ENCODE measurements around the gene EPB41.
"Not testable (repeated sequence)": the region's sequence is repeated elsewhere in the genome, so short reads cannot be mapped to it uniquely, and the experiment has no call there.

Gene EPB41

DNA sequence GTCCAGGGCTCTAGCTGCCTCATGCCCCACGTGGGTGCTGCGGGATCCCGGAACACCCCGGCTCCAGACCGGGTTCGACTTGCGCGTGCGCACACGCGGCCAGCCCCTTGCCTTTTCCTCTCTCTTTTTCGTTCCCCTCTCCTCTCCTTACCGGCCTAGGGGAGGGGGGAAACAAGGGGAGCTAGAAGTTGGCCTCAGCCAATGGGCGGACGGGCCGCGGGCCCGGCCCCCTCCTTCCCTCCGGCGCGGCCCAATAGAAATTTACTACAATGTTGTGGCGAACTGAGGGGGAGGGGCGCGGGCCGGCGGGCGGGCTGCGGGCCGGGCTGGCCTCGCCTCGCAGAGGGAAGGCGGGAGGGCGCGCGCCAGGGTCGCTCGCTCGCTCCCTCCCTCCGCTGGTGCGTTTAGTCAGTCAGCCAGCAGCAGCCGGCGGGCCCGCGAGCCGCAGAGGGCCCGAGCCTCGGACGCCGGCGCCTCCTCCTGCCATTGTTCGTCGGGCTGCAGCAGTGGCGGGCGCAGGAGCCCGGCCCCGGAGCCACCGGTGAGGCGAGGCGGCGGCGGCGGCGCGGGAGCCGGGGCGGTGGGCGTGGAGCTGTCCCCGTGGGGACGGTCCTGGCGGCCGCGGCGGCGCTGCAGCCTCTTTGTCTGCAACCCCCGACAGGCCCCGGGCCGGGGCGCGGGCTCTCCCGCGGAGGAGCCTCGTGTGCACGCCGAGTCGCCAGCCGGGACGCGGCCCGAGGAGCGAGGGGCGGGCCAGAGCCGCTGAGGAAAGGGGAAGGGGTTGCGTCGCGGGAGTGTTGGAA is at the start of gene EPB41:
Gene EPB41, plus strand, starts transcription at position 342 of the 803 bp plus-strand sequence. CDS start 72,869 bp downstream, outside the sequence.
- DNase-seq: peak; percentile 86 to 91

DNA sequence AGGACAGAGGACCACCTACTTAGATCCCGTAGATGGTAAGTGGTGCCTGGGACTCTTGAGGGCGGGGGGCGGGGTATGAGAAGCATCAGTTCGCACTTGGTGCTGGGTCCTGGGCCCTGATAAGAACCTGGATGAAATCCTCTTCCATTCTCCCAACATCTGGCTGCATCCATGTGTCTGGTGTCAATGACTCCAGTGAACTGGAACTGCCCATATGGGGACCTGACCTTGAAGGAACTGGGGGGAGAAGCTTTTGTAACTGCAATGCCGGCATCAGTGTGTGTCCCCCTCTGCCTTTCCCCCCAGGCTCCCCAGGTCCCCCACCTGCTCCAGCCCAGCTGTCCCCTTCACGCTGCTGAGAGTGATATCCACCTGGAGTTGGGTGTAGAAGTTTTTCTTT is 49.7 kb upstream of the EPB41 start:
- DNase-seq: no peak

DNA sequence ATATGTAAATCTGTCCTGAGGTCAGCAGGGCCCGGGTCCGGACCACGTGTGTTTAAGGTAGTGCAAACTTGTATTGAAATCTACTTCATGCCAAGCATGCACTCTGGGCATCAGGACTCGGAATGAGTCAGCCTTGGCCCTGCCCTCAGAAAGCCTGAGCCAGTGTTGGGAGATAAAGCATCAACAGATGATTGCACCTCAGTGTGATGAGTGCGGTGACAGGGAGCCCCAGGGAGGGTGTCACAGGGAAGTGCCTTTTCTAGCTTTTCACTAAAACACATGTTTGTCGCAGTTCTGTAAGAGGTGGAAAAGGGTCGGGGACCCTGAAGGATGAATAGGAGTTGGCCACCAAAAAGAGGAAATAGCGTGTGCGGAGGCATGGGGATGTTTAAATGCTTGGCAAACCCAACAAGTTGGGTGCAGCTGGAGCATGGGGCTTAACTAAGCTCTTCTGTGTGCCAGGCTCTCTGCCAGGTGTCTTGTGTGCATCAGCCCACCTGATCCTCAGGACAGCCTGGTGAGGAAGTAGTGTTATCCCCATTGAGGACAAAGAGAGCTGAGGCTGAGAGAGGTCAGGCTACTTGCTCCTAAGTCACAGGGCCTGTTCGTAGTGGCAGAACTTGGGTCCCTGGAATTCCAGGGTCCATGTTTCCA is 48.2 kb upstream of the EPB41 start:
- no peak for DNase-seq

DNA sequence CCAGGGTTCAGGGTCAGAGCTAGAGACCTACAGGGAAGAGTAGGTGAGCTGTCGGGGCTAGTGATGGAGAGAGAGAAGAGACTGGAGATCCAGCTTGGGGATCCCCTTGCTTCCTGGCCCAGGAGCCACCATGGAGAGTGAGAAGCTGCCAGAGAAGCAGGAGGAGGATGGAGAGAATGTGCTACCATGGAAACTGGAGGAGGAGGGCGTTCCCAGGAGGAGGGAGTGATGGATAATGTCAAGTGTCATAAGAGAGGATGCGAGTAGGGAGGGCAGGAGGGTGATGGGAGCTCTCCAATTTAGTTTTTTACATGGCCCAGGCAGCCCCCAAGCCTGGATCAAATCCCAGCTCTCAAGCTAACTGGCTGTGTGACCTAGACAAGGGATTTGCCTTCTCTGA is 46.5 kb upstream of the EPB41 start:
- no peak for DNase-seq

DNA sequence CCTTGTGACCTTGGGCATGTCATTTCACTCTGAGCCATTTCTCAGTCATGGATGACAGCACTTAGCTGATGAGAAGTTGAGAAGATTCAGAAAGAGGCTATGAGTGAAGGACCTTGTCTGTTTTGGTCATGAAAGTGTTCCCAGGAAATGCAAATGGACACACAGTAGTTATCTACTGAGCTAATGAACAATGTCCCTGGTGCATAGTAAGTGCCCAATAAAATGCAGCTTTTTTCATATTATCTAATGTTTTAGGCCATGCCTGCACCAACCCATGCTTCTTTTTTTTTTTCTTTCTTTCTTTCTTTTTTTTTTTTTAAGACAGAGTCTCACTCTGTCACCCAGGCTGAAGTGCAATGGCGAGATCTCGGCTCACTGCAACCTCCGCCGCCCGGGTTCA is 44.4 kb upstream of the EPB41 start:
- DNase-seq: no peak

DNA sequence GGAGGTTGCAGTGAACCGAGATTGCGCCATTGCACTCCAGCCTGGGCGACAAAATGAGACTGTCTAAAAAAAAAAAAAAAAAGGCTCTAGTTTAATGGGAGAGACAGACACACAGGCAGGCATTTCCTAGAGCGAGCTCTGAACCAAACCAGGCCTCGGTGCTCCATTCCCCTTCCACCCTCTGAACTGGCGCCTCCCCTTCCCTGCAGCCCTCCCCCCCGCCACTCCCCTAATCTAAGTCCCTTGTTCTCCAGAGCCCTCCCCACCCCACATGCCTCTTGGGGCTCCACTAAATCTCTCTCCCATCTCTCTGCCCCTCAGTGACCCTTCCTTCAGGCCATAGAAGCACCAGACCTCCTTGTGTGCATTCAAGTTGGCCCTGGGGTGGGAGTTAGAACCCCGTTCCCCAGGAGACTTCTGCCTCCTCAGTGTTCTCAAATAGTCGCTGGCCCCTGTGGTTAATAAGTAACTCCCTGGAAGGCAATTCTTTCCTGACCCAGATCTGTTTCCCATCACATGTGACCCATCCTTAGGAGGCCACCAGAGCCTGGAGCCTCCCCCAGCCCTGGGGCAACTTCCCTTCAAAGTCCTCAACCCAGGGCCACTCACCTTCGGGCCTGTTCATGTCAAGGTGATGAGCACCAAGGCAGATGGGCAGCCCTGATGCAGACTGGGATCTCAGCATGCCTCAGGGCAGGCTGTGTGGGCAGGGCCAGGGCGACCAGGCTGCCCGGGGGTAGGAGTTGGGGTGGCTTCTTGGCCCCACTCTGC is 42.6 kb upstream of the EPB41 start:
- no peak for DNase-seq

DNA sequence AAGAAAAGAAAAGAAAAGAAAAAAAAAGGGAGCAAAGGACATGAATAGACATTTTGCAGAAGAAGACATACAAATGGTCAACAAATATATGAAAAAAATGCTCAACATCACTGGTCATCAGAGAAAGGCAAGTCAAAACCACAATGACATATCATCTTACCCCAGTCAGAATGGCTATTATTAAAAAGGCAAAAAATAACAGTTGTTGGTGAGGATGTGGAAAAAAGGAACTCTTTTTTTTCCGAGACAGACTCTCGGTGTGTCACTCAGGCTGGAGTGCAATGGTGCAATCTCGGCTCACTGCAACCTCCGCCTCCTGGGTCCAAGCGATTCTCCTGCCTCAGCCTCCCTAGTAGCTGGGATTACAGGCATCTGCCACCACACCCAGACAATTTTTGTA is 39.2 kb upstream of the EPB41 start:
- DNase-seq: not testable (repeated sequence)

DNA sequence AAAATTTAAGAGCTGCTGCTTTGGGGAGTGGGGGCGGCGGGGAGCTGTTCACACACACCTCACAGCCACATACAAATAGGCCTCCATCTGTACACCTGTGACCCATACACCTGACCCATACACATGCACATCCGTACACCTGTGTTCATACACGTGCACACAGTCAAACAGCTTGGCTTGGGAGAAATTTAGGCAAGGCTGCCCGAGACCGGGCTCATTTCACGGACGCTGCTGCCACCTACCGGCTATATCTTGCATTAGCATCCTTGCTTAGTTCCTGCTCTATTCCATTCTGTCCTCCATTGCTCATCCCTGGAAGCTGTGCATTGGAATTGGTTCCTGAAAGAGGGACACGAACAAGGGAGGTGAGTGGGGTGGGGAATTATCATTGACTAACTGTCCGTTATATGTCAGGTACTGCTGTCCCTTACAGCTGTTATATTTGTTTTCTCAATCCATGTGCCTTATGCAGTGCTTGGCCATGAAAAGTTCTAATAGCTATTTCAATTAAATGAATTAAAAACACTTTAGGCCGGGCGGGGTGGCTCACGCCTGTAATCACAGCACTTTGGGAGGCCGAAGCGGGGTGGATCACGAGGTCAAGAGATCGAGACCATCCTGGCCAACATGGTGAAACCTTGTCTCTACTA is 37.1 kb upstream of the EPB41 start:
- peak; percentile 68 to 70 for DNase-seq

DNA sequence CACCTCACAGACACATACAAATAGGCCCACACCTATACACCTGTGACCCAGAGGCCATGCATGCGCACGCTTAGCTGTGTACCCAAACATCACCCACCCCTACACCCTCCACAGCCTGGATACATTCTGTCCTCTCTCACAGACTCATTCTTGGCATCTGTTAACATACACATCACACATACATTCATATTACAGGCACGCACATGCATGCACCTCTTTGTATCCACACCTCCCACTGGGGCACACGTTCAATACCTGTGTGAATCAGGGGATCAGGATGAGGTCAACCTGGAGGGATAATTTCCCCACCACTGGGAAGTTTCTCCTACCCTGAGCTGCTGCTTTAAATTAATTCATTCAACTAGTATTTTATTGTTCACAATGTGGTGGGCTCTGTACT is 35.6 kb upstream of the EPB41 start:
- no peak for DNase-seq

DNA sequence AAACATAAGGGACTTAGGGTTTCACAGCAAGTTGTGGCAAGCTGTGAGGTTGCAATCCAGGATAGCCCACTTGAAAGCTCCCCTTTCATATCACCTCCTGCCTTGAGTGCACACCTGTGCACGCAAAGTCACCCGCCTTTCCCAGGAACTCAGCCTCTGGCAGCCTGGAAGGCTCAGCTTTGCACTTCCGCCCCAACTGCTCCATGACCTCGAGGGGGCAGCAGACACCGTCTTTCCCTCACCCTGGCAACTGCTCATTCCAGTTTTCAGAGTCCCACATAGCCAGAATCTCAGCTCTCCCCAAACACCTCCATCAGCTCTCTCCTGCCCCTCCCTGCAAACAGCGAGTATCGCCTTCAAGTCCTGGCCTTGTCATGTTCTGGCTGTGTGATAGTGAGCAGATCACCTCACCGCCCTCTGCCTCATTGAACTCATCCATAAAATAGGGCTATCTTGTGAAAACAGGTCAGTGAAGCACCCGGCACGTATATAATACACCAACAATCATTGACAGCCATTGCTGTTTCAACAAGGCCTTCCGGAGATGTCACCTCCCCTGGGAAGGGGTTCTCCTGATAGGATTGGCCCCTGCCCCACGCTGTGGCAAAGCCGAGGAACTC is 32.2 kb upstream of the EPB41 start:
- peak; percentile 72 to 76 for DNase-seq

DNA sequence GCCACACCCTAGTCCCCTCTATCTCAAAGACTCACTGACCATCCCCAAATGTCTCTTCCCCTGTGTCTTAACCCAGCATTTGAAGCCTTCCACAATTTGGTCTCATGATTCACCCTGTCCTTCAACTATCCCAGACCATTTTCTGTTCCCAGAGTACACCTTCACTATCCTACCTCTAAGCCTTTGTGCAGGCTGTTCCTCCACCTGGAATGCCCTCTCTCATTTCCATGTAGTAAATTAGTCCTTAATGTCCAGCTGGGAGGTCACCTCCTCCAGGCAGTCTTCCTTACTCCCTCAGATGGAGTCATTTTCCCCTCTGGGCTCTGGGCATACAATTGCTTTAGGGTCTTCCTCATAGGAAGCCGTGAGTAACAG is 31.1 kb upstream of the EPB41 start:
- DNase-seq: no peak

DNA sequence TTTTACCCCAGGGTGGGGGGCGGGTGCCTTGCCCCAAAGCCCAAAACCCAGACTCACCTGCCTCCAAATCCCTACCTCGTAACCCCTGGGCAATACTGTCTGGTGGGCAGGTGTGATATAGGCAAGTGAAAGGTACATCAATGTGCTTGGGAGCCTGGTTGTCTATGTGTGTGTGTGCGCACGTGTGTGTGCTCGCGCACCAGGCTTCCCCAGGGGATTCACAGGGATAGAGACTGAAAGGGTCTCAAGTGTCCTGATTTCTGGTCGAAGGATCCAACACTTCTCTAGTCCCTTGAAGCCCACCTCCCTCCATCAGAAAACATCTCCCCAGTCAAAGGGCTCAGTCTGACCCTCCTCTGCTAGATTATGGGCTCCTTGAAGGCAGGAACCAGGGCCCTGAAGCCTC is 28.9 kb upstream of the EPB41 start:
- no peak for DNase-seq

DNA sequence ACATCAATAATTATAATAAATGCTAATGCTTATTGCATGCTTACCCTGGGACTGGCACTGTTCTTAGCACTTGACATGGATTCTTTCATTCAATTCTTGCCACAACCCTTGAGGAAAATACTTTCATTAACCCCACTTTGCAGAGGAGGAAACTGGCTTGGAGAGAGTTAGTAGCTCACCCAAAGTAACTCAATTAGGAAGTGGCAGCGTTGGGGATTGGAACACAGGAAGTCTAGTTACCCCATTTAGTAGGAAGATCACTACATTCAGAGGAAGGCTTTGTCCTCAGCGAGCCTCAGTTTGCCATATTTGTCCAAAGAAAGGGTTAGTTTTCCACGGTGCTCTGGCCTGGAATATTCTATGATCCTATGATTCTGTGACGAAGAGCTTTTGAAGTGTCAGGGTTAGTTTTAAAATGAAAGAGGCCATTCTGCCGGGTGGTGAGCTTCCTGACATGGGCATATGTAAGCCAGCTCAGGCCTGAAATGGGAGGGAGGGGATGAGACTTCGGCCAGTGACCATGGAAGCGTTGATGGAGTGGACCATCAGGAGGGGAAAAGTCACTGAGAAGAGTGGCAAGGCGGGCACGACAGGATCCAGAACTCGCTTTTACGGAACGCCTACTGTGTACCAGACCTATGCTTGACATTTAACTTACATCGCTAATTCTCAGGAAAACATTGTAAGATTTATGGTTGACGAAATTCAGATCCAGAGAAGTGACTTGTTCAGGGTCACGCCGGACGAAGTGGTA is 28.2 kb upstream of the EPB41 start:
- DNase-seq: no peak

DNA sequence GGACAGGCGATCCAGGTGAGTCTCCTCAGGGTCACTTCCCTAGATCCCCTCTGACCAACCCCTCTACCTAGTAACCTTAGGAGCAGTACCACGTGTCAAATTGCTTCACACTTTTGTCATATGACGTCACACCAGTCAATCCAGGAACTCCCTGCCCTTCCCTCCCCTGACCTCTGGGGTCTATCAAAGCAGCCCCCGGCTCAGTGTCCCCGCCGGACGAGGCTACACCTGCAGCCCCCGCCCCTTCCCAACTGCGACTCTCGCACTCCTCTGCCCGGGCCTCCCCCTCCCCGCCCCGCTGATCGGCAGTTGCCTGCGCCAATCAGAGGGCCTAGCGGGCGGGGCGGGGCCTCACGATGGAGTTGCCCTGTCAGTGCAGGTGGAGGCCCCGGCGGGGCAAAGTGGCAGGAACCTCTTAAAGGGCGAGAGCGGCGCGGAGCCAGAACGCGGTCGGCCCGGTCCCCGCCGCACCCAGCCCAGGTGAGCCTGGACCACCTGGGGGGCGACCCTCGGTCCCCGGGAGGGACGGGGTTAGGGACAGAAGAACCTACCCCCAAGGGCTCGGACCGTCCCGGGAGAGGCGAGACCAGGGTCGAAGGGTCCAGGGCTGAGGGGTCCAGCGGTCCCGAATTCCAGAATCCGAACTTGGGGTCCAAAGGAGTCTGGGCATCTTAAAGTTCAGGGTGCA is 27.5 kb upstream of the EPB41 start:
- peak; percentile 89 to 91 for DNase-seq

DNA sequence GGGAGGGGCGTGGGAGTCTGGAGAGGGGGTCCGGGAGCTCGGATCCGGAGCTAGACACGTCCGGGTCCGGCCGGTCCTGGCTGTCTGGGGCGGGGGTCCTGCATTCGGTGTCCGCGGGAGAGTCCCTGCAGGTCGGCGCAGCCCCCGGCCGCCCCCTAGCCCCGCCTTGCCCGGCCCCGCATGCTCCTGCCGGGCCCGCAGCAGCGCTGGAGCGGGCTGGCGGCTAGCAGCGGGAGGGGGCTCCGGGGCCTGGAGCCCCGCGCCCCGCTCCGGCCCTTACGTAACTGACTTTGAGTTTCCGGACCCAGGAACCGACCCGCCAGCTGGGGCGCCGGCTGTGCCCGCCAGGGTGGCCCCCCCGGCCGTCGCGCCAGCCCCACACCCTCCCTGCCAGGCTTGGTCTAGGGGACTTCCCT is 26.9 kb upstream of the EPB41 start:
- DNase-seq: peak; percentile 29 to 39

DNA sequence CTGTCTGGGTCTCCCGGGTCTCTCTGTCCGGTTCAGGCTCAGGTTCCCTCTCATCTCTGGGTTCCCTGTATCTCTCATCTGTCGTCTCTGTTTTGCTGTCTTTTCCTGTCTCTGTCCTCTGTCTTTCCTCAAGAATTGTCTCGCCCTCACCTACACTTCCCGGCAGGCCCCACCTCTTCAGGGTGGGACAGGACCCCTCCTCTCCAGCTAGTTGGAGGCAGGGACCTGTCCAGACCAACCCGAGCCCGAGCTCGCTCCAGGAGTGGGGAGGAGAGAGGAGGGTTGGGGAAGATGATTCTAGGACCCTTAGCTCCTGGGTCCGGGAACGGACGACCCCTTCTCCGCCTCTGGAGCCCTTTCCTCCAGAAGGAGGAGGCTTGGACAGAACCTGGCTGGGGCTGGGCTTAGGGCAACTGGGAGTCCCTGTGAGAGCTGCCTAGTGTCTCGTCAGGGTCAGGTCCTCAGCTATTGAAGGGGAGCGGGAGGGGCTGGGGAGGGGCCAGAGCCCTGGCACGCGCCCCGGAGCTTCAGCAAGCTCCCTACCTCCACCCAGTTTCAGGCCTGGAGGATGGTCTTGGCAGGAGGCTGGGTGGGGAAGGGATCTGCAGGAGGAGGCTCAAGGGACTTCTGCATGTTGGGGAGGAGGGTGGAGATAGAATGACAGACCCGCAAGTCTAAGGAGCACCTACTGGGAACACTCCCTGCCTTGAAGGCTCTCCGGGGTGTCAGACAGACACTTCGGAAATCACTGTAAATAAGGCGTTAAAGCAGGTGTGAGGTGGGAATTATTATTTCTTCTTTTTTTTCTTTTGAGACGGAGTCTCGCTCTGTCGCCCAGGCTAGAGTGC is 26.3 kb upstream of the EPB41 start:
- DNase-seq: no peak

DNA sequence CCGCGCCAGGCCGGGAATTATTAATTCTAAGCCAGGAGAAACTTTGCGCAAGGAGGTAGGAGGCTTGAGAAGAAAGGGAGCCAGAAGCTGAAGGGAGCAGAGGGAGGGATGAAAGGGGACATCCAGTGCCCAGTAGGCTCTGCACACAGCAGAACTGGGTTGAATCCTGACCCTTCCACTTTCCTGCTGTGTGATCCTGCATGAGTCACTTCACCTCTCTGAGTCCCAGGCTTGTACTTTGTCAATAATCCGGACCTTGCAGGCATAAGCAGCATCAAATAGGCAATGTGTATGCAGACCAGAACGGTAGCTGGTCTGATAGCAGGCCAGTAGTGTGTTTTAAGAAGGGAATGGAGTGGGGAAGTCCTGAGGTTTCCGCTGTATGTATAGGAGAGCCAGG is 25.5 kb upstream of the EPB41 start:
- DNase-seq: no peak

DNA sequence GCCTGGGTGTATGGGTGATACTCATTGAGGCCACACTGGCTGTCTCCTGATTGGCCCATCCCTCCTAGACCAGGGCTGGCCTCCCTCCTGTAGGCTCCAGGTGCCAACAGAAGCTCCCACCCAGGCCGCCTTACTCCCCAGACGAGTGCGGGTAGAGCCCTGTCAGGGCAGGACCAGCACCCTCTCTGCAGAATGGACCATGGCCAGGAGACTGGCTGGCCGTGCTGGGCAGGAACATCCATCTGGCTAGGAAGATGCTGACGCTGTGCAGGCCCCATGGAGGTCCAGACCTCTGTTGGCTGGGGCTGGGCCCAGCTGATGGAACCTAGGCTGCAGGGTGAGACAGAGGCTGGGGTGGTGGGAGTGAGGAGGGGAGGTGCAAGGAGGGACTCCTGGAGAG is 25.0 kb upstream of the EPB41 start:
- DNase-seq: no peak

DNA sequence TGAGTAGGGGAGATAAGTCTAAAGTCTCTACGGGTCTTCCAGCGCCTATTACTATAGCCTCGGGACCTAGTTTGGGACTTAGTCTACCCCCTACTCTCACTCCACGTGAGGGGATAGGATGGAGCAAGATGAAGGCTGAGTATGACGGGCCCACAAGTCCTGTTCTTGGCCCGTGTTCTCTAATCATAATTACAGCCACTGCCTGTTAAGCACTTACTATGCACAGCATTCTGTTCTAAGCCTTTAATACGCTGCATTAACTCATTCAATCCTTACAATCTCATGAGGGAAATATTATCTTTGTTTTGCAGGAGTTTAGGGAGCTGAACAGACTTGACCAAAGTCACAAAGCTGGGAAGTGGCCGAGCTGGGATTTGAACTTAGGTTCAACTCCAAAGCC is 23.9 kb upstream of the EPB41 start:
- no peak for DNase-seq

DNA sequence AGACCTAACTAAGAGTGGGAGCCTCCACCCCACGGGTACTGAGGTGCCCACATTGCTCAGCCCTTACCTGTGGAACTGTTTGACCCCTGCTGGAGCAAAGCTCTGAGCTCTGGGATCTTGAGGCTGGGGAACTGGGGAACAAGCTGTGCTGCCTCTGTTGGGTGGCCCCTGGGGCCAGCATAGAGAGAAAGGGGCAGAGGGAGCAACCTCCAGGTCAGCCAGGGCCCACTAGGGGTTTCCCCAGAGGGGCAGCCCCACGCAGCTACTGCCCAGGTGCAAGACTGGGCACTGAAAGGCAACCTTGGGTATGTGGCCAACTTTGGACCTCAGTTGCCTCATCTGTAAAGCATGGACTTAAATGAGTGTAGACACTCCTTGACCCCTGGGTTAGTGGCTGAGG is 23.5 kb upstream of the EPB41 start:
- DNase-seq: no peak
